ENCODE data around the gene RBM47.
"Not testable (repeated sequence)": the region's sequence is repeated elsewhere in the genome, so short reads cannot be mapped to it uniquely, and the experiment has no call there.

Gene RBM47

DNA sequence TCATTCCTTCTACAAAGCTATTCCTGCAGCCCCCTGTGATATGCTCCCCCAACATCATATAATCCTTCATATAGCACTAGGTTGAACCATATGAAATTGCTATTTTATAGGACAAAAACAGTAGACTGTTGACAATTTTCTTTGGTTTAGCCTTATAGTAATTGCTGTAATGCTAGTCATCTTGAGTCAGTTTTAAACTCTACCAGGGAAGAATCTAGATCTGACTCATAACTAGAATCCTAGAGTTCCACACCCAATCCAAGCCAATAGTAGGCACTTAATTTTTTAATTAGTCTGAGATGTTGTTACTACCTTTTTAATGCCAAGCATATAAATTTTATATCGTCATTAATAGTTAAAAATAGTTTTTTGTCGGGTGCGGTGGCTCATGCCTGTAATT is 157.7 kb downstream of the RBM47 start:
- Mint-ChIP-seq H3K9me3 (no peaks in the 10 kb centered on the region), H3K27ac (no peak overlapping the region), H3K4me1 (peaks cover 8% of the 10 kb centered on the region), H3K4me3 (no peak overlapping the region), H3K27me3 (no peaks in the 10 kb centered on the region), H3K36me3 (ENCODE audit: low read depth) (no peaks in the 10 kb centered on the region)
- ATAC-seq (no peak), DNase-seq (no peak)

DNA sequence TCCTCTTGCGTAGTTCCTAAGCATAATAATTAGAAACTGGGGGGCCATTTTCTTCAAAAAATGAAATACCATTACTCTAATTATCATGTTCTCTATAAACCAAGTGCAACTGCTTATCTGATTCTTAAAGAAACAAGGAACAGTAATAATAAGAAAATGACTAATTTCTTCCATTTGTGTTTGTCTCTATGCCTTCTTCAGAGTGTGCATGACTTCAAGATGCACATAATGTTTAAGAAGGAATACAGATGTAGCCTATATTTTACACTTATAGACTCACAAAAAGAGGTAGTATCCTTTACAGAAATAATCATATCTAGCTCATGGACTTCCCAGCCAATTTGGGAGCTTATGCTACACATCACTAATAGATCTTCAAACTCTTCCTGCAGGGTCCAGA is 162.9 kb downstream of the RBM47 start:
- Mint-ChIP-seq H3K36me3 (ENCODE audit: low read depth) (no peaks in the 10 kb centered on the region), H3K27me3 (no peaks in the 10 kb centered on the region), H3K4me3 (no peak overlapping the region), H3K27ac (no peak overlapping the region), H3K9me3 (no peaks in the 10 kb centered on the region), H3K4me1 (peaks cover 9% of the 10 kb centered on the region)
- ATAC-seq (peak; percentile 43), DNase-seq (no peak)

DNA sequence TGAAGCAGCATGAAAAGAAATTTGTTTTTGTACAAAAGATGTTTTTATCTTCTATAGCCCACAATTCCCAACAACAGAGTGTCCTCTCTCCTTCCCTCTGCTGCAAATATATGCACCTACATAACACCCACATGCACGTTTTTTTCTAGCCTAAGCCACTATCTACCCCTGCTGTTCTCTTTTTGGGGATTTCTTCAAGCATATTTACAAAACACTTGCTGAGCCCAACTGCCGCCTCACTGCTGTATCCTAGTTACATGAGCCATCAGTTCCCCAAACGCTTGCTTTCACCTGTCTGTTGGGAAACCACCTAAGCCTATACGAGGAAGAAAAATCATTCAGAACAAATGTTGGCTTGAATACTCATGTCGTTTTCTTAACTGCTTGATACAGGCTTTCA is 167.3 kb downstream of the RBM47 start:
- Mint-ChIP-seq H3K36me3 (ENCODE audit: low read depth) (no peaks in the 10 kb centered on the region), H3K4me1 (peaks cover 9% of the 10 kb centered on the region), H3K9me3 (no peaks in the 10 kb centered on the region), H3K27ac (no peak overlapping the region), H3K27me3 (no peaks in the 10 kb centered on the region), H3K4me3 (no peak overlapping the region)
- DNase-seq, result no peak
- ATAC-seq, result no peak

DNA sequence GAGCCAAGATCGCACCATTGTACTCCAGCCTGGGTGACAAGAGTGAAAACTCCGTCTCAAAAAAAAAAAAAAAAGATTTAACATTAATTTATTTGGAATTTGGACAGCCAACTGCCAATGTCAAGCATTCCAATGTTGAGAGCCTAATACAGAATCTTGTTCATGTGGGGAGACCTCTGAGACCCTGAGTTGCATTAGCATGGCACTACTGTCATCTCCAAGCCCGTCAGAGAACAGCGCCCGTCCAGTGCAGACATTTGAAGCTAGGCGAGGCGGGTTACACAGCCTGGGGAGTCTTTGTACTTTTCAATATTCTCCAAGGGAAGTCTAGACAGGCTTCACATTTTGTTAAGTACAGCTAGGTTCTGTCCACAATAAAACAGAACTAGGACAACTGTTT is 167.8 kb downstream of the RBM47 start:
- Mint-ChIP-seq H3K9me3 (no peaks in the 10 kb centered on the region), H3K4me3 (no peak overlapping the region), H3K27ac (no peak overlapping the region), H3K36me3 (ENCODE audit: low read depth) (no peaks in the 10 kb centered on the region), H3K4me1 (peaks cover 6% of the 10 kb centered on the region), H3K27me3 (no peaks in the 10 kb centered on the region)
- DNase-seq, result no peak
- ATAC-seq, result no peak

DNA sequence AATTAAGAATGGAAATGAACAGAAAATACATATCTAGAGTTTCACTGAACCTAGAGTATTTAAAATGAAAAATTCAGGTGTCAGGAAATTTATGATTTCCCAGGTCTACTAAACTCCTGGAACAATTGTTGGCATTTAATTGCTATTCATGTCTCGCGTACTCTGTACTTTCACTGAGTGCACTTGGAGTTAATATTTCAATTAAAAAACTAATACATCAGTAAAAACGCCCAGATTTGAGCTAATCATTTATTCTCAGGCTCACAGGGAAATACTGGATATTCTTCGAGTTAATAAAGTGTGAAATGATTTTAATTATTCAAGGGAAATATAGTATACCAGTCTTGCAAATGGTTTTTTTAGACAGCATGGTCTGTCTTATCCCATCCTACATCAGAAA is 168.6 kb downstream of the RBM47 start:
- no peaks in the 10 kb centered on the region for H3K36me3 Mint-ChIP-seq (ENCODE audit: low read depth)
- no peak overlapping the region for H3K27ac Mint-ChIP-seq
- H3K9me3 Mint-ChIP-seq, result no peaks in the 10 kb centered on the region
- H3K4me3 Mint-ChIP-seq, result no peak overlapping the region
- no peaks in the 10 kb centered on the region for H3K4me1 Mint-ChIP-seq
- no peaks in the 10 kb centered on the region for H3K27me3 Mint-ChIP-seq
- ATAC-seq (no peak), DNase-seq (no peak)

DNA sequence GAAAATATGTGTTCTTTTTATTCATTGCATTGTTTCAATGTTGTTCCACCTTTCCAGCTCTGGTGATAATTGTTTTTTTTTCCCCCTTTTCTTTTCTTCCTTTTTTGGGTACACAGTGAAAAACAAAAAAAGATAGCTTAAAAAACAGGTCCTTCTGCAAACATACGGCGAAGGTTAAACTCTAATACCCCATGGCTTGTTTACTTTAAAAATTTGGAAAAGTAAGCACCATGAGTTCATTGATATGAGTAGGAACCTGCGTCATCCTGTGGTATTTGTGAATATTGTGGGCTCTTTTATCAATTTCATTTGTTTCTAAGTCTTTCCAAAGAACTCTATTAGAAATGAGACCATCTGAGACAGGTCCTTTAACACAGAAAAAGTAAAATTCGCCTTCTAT is 171.0 kb downstream of the RBM47 start:
- no peak for DNase-seq
- H3K4me3 Mint-ChIP-seq, result no peak overlapping the region
- no peak overlapping the region for H3K27ac Mint-ChIP-seq
- no peaks in the 10 kb centered on the region for H3K36me3 Mint-ChIP-seq (ENCODE audit: low read depth)
- H3K27me3 Mint-ChIP-seq, result no peaks in the 10 kb centered on the region
- no peak for ATAC-seq
- H3K4me1 Mint-ChIP-seq, result no peaks in the 10 kb centered on the region
- H3K9me3 Mint-ChIP-seq, result no peaks in the 10 kb centered on the region

DNA sequence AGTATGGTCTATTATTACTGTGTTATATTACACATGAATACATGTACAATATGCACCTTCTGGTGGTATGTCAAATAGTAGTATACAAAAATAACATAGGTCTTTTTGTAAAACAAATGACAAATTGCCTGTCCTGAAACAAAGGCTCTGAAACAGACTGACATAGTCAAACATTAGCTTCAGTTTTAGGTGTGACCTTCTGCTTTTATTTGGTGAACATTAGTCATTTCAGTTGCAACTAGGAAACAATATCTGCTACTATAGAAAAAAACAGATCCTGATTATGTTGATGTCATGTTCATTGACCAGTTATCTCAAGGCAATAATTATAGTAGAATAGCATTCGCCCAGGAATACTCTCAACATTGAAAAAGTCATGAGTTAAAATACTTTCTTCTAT is 171.6 kb downstream of the RBM47 start:
- no peak overlapping the region for H3K4me3 Mint-ChIP-seq
- H3K27ac Mint-ChIP-seq, result no peak overlapping the region

DNA sequence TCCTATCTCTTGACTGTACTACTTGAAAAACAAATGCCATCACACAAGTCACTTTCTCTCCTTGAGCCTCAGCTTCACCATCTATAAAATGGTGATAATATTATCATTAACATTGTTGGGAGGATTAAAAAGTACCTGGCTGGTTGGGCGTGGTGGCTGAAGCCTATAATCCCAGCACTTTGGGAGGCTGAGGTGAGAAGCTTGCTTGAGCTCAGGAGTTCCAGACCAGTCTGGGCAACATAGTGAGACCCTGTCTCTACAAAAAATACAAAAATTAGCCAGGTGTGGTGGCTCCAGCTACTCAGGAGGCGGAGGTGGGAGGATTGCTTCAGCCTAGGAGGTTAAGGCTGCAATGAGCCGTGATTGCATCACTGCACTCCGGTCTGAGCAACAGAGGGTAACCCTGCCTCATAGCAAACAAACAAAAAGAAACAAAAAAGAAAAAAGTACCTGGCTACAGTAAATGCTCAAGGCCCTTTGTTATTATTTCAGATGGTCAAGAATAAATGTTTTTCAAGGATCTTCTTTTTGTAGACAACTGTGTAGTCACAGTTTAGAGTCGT is 174.2 kb downstream of the RBM47 start:
- no peaks in the 10 kb centered on the region for H3K27me3 Mint-ChIP-seq
- no peaks in the 10 kb centered on the region for H3K36me3 Mint-ChIP-seq (ENCODE audit: low read depth)
- H3K4me3 Mint-ChIP-seq, result no peak overlapping the region
- no peaks in the 10 kb centered on the region for H3K9me3 Mint-ChIP-seq
- H3K27ac Mint-ChIP-seq, result no peak overlapping the region
- DNase-seq (no peak), ATAC-seq (no peak)
- H3K4me1 Mint-ChIP-seq, result peaks cover 9% of the 10 kb centered on the region

More for the DNA sequence above, 171.6 kb downstream of the RBM47 start:
- H3K27me3 Mint-ChIP-seq, result no peaks in the 10 kb centered on the region
- H3K36me3 Mint-ChIP-seq (ENCODE audit: low read depth), result no peaks in the 10 kb centered on the region
- H3K4me1 Mint-ChIP-seq, result no peaks in the 10 kb centered on the region
- no peaks in the 10 kb centered on the region for H3K9me3 Mint-ChIP-seq
- ATAC-seq (no peak), DNase-seq (no peak)

DNA sequence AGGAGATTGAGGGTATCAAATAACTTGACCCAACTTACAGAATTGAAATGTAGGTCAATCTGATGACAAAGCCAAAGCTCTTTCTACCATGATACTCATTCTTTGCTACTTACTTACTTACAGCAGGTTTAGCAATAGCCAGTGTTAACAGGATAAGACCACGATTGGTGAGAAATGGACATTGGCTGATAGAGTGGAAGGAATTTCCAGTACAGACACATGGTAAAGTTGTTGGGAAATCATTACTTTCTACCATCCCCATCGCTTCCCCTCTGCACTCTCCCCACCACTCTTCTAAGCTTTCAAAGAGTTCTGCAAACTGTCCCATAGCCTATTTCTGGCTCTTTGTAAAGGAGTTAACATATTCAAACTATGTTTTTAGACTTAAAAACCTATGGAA is 174.8 kb downstream of the RBM47 start:
- ATAC-seq (no peak), DNase-seq (no peak)
- Mint-ChIP-seq H3K4me1 (peaks cover 9% of the 10 kb centered on the region), H3K27ac (no peak overlapping the region), H3K27me3 (no peaks in the 10 kb centered on the region), H3K4me3 (no peak overlapping the region), H3K36me3 (ENCODE audit: low read depth) (no peaks in the 10 kb centered on the region), H3K9me3 (no peaks in the 10 kb centered on the region)

DNA sequence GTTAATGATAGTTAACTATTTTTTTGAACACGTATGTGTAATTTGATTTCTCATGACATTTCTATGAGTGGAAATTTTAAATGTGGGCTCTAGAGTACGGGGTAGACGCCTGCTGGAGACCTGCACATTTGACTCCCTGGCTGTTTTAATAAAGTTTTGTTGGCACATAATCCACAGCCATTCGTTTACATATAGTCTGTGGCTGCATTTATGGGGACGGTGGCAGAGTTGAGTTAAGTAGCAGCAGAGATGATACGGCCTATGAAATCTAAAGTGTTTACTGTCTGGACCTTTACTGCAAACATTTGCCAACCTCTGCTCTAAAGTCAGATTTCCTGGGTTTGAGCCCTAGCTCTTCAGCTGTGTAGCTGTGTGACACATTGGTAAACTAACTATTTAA is 175.8 kb downstream of the RBM47 start:
- ATAC-seq, result no peak
- Mint-ChIP-seq H3K27me3 (no peaks in the 10 kb centered on the region), H3K4me1 (peaks cover 11% of the 10 kb centered on the region), H3K4me3 (no peak overlapping the region), H3K9me3 (no peaks in the 10 kb centered on the region), H3K36me3 (ENCODE audit: low read depth) (no peaks in the 10 kb centered on the region), H3K27ac (no peak overlapping the region)
- DNase-seq, result no peak

DNA sequence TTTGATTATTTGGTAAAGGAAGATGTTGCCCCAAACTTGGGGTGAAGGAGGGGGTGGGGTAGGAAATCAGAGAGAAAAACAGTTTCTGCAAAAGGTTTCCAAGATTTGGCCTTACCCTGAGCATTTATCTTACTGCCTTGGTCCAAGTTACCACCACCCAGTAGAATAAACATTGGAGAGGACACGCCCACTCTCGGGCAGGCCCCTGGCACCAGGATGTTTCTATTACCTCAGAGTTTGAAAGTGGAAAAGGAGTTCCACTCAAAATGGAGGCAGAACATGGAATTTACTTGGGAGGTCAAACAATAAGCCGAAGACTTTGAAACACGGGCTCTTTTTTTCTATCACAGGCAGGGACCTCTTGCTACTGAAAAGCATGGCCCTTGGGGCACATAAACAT is 180.8 kb downstream of the RBM47 start:
- Mint-ChIP-seq H3K9me3 (no peaks in the 10 kb centered on the region), H3K27ac (no peak overlapping the region), H3K27me3 (no peaks in the 10 kb centered on the region), H3K4me3 (no peak overlapping the region), H3K36me3 (ENCODE audit: low read depth) (no peaks in the 10 kb centered on the region), H3K4me1 (peaks cover 11% of the 10 kb centered on the region)
- DNase-seq, result no peak
- ATAC-seq, result no peak

DNA sequence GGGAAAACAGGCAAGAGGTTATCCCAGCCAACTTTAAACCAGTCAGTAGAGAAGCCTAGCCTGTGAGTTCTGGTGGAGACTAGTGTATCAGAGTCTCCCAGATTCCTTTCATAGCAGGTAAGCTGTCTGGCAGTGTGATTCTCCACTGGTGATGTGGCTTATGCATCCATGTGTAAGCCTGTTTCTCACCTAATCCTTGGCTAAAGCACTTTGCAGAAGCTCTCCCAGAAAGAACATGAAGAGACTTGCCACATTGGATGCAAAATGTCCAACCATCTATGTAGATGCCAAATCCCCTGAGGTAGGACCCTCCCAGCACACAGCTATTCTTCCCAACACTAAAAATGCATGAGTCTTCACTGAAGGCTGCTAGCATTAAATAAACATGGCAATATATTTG is 182.8 kb downstream of the RBM47 start:
- Mint-ChIP-seq H3K9me3 (no peaks in the 10 kb centered on the region), H3K27me3 (no peaks in the 10 kb centered on the region), H3K27ac (no peak overlapping the region), H3K4me1 (peaks cover 5% of the 10 kb centered on the region), H3K4me3 (no peak overlapping the region), H3K36me3 (ENCODE audit: low read depth) (no peaks in the 10 kb centered on the region)
- DNase-seq (no peak), ATAC-seq (no peak)

DNA sequence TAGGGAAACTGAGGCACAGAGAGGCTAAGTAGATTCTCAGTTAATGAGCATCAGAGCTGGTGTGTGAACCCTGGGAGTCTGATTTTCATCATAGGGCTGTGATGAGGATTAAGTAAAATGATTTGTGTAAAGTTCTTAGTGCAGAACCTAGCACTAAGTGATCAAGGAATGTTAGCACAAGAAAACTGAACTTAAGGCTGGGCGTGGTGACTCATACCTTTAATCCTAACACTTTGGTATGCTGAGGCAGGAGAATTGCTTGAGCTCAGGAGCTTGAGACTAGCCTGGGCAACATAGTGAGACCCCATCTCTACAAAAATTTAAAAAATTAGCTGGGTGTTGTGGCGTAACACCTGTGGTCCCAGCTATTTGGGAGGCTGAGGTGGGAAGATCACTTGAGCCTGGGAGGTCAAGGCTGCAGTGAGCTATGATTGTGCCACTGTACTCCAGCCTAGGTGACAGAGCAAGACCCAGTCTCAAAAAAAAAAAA is 183.4 kb downstream of the RBM47 start:
- H3K27ac Mint-ChIP-seq; H3K4me1 Mint-ChIP-seq; H3K4me3 Mint-ChIP-seq; DNase-seq; H3K9me3 Mint-ChIP-seq; H3K36me3 Mint-ChIP-seq (ENCODE audit: low read depth); ATAC-seq; H3K27me3 Mint-ChIP-seq: not testable (repeated sequence)

DNA sequence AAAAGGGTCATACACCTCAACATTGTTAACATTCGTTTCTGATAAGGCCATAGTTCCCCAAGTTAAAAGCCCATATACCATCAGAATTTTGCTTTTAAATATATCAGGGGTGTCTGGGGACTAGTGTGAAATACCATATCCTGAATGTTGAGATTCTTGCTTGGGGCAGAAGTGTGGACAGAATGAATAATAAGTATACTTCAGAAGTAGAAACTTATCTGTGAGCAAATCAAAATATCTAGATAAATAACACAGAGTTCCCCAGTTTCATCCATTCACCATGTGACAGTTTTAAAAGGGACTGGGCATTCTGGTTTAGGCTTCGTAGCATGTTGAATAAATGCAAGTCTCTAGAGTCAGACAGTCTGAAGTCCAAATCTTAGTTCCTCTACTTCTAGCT is 184.0 kb downstream of the RBM47 start:
- Mint-ChIP-seq H3K27me3 (no peaks in the 10 kb centered on the region), H3K27ac (no peak overlapping the region), H3K4me1 (peaks cover 2% of the 10 kb centered on the region), H3K36me3 (ENCODE audit: low read depth) (no peaks in the 10 kb centered on the region), H3K4me3 (no peak overlapping the region), H3K9me3 (no peaks in the 10 kb centered on the region)
- ATAC-seq (no peak), DNase-seq (no peak)

DNA sequence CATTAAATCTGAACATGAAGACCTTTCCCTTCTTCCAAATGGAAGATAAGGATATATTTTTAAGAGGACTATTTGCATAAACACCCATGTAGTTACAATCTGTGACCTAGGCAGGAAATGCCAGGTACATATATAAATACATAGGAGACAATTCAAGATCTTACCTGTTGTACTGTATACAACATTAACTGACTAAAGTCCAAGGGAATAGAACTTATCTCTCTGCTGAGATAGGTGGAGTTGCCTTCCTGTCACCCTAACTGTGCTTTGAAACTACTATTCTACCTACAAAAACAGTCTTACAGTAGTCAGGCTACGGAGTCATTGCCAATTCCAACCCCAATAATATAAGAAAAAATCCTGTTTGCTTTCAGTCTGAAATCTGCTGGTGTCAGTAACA is 188.2 kb downstream of the RBM47 start:
- no peaks in the 10 kb centered on the region for H3K36me3 Mint-ChIP-seq (ENCODE audit: low read depth)
- no peak for ATAC-seq
- DNase-seq, result no peak
- no peak overlapping the region for H3K4me3 Mint-ChIP-seq
- no peak overlapping the region for H3K27ac Mint-ChIP-seq
- peaks cover 5% of the 10 kb centered on the region for H3K4me1 Mint-ChIP-seq
- H3K9me3 Mint-ChIP-seq, result no peaks in the 10 kb centered on the region
- no peaks in the 10 kb centered on the region for H3K27me3 Mint-ChIP-seq

DNA sequence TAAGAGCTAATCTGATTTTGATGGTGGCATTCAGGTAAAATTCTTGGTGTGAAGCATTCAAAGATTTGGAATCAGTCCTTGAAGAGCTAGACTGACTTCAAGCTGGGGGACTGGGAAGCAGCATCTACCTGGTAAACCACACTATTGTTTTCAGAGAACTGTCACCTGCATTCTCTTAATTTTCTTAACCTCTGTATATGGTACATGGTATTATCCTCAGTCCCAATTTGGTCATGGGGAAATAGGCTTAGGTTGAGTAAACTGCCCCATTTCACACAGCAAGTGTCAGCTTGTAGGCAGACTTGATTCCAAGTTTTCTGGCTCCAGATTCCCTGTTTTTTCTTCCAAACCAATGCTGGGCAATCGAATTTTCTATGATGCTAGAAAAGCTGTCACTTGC is 190.1 kb downstream of the RBM47 start:
- H3K27me3 Mint-ChIP-seq, result no peaks in the 10 kb centered on the region
- DNase-seq (no peak), ATAC-seq (no peak)
- no peak overlapping the region for H3K4me3 Mint-ChIP-seq
- peaks cover 5% of the 10 kb centered on the region for H3K4me1 Mint-ChIP-seq
- no peaks in the 10 kb centered on the region for H3K9me3 Mint-ChIP-seq
- no peaks in the 10 kb centered on the region for H3K36me3 Mint-ChIP-seq (ENCODE audit: low read depth)
- H3K27ac Mint-ChIP-seq, result no peak overlapping the region

All from activated naive CD8-positive, alpha-beta T cell treated with anti-CD3 and anti-CD28 coated beads, Interleukin-2, amount 50 U/mL, for 24 hours (primary cell).